Skeletal muscle cell (primary cell): Measurements from ENCODE around the gene ERBB4.

Experiments
- DNase-seq: peaks from one replicate; pipeline ENCODE4 v3.0.0-alpha.2; 2010; ENCODE audit warnings: low read depth
- H3K4me3 ChIP-seq: 2 replicates; pipeline ENCODE4 v1.5.1; 2011; ENCODE audit warnings: low read depth, mild to moderate bottlenecking, control low read depth, low read length, moderate library complexity

ERBB4 gene

GRCh38 chr2:211390536-211391188 is 1147.9 kb downstream of the ERBB4 start:
- H3K4me3 ChIP-seq, result no peak overlapping the region
- DNase-seq, result no peak

GRCh38 chr2:211387734-211388133 is 1150.9 kb downstream of the ERBB4 start:
- DNase-seq, result no peak
- H3K4me3 ChIP-seq, result no peak overlapping the region

- DNase-seq, result no peak
Measured at GRCh38 chr2:211380041-211380440, 1158.6 kb downstream of the ERBB4 start.

GRCh38 chr2:211376410-211376809 is 1162.2 kb downstream of the ERBB4 start:
- no peak overlapping the region for H3K4me3 ChIP-seq
- DNase-seq, result no peak

More at GRCh38 chr2:211380041-211380440, 1158.6 kb downstream of the ERBB4 start:
- H3K4me3 ChIP-seq, result no peak overlapping the region

GRCh38 chr2:211373203-211373602 is 1165.4 kb downstream of the ERBB4 start:
- no peak overlapping the region for H3K4me3 ChIP-seq
- no peak for DNase-seq

GRCh38 chr2:211371465-211371864 is 1167.1 kb downstream of the ERBB4 start:
- DNase-seq, result no peak
- H3K4me3 ChIP-seq, result no peak overlapping the region

- H3K4me3 ChIP-seq, result no peak overlapping the region
- no peak for DNase-seq
Measured at GRCh38 chr2:211368467-211368866, 1170.1 kb downstream of the ERBB4 start.

- no peak overlapping the region for H3K4me3 ChIP-seq
- no peak for DNase-seq
Measured at GRCh38 chr2:211367711-211368110, 1170.9 kb downstream of the ERBB4 start.

- H3K4me3 ChIP-seq, result no peak overlapping the region
- no peak for DNase-seq
Measured at GRCh38 chr2:211367293-211367692, 1171.3 kb downstream of the ERBB4 start.

- no peak overlapping the region for H3K4me3 ChIP-seq
- DNase-seq, result no peak
Measured at GRCh38 chr2:211364911-211365310, 1173.7 kb downstream of the ERBB4 start.

- H3K4me3 ChIP-seq, result no peak overlapping the region
Measured at GRCh38 chr2:211361383-211361782, 1177.2 kb downstream of the ERBB4 start.

GRCh38 chr2:211359347-211359746 is 1179.3 kb downstream of the ERBB4 start:
- no peak overlapping the region for H3K4me3 ChIP-seq
- no peak for DNase-seq

More at GRCh38 chr2:211361383-211361782, 1177.2 kb downstream of the ERBB4 start:
- DNase-seq, result no peak

- no peak overlapping the region for H3K4me3 ChIP-seq
- DNase-seq, result no peak
Measured at GRCh38 chr2:211358504-211358903, 1180.1 kb downstream of the ERBB4 start.

- DNase-seq, result no peak
- H3K4me3 ChIP-seq, result no peak overlapping the region
Measured at GRCh38 chr2:211354481-211354880, 1184.1 kb downstream of the ERBB4 start.

- no peak for DNase-seq
- no peak overlapping the region for H3K4me3 ChIP-seq
Measured at GRCh38 chr2:211351987-211352386, 1186.6 kb downstream of the ERBB4 start.

- no peak for DNase-seq
Measured at GRCh38 chr2:211349031-211349430, 1189.6 kb downstream of the ERBB4 start.

GRCh38 chr2:211347328-211347727 is 1191.3 kb downstream of the ERBB4 start:
- no peak for DNase-seq
- H3K4me3 ChIP-seq, result no peak overlapping the region

More at GRCh38 chr2:211349031-211349430, 1189.6 kb downstream of the ERBB4 start:
- no peak overlapping the region for H3K4me3 ChIP-seq

GRCh38 chr2:211344289-211344688 is 1194.3 kb downstream of the ERBB4 start:
- no peak for DNase-seq
- H3K4me3 ChIP-seq, result no peak overlapping the region

- no peak overlapping the region for H3K4me3 ChIP-seq
- no peak for DNase-seq
Measured at GRCh38 chr2:211333377-211333776, 1205.2 kb downstream of the ERBB4 start.

- DNase-seq, result no peak
- no peak overlapping the region for H3K4me3 ChIP-seq
Measured at GRCh38 chr2:211331736-211332135, 1206.9 kb downstream of the ERBB4 start.

GRCh38 chr2:211329882-211330281 is 1208.7 kb downstream of the ERBB4 start:
- no peak for DNase-seq
- H3K4me3 ChIP-seq, result no peak overlapping the region

- no peak for DNase-seq
- no peak overlapping the region for H3K4me3 ChIP-seq
Measured at GRCh38 chr2:211329421-211329820, 1209.2 kb downstream of the ERBB4 start.
